HEK293 (cell line): ENCODE measurements around the gene INPP5A.

Source experiments
- ZNF114 ChIP-seq: fragments of 450-650 bp; formaldehyde crosslinking; IDR thresholded peaks from 2 replicates; pipeline ENCODE4 v1.5.0; 2017; ENCODE audit warnings: missing biosample characterization, missing genetic modification characterization
- ZNF341 ChIP-seq: fragments of 450-650 bp; formaldehyde crosslinking; IDR thresholded peaks from 2 replicates; pipeline ENCODE4; 2016; ENCODE audit warnings: low read depth, missing biosample characterization, missing genetic modification characterization
- ZNF513 ChIP-seq: fragments of 450-650 bp; IDR thresholded peaks from 2 replicates; pipeline ENCODE4 v1.5.1; 2018; ENCODE audit warnings: missing biosample characterization, missing genetic modification characterization
- ZNF585B ChIP-seq: fragments of 450-650 bp; formaldehyde crosslinking; IDR thresholded peaks from 2 replicates; pipeline ENCODE4 v1.5.1; 2016; ENCODE audit warnings: missing biosample characterization, missing genetic modification characterization
- ZNF747 ChIP-seq: fragments of 450-650 bp; formaldehyde crosslinking; IDR thresholded peaks from 2 replicates; pipeline ENCODE4 v1.5.1; 2016; ENCODE audit warnings: missing biosample characterization, missing genetic modification characterization
- TF ChIP-seq, protein P1 (sequence below): sonication (generic); formaldehyde crosslinking; IDR thresholded peaks from 2 replicates; pipeline ENCODE4 v1.8.1; 2022; ENCODE audit warnings: mild to moderate bottlenecking, moderate library complexity, missing genetic modification reagents

GRCh38 chr10:132704008-132704814 is 166.6 kb downstream of the INPP5A start:
- TF ChIP-seq ZNF747 (tag by site-specific recombination) (no peak), ZNF585B (no peak), ZNF114 (no peak), ZNF341 (tag by site-specific recombination) (no peak), ZNF513 (tag by site-specific recombination) (no peak)
- TF ChIP-seq, protein P1, sequence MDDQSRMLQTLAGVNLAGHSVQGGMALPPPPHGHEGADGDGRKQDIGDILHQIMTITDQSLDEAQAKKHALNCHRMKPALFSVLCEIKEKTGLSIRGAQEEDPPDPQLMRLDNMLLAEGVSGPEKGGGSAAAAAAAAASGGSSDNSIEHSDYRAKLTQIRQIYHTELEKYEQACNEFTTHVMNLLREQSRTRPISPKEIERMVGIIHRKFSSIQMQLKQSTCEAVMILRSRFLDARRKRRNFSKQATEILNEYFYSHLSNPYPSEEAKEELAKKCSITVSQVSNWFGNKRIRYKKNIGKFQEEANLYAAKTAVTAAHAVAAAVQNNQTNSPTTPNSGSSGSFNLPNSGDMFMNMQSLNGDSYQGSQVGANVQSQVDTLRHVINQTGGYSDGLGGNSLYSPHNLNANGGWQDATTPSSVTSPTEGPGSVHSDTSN (CRISPR knock-in tag): no peak
